ENCODE results near the gene TCTN2. TPM values are rescaled to one million over a fixed set of nuclear protein-coding genes. Genes with fewer than 3 reads are reported as not detected.

The TCTN2 gene
- total RNA-seq (2012; rRNA removed): 6.6 and 9.2 TPM in 2 replicates

GRCh38 chr12:123670882-123671728 lies at the start of gene TCTN2:
TSS of gene TCTN2 (plus strand) at chr12:123671113. CDS start at chr12:123671241, 128 bp downstream.
- H3K4me3 ChIP-seq (ENCODE audit: low read length): peak within 1 kb of the TSS; percentile 90
- H3K9ac ChIP-seq (ENCODE audit: low read depth, low read length): peak within 1 kb of the TSS; percentile 84
- peaks cover 3% of the 10 kb centered on the region for H3K36me3 ChIP-seq (ENCODE audit: insufficient read depth, low read length)
- H3K4me1 ChIP-seq (ENCODE audit: control insufficient read depth, insufficient read depth, low read length): peaks cover 8% of the 10 kb centered on the region
- H3K27me3 ChIP-seq (ENCODE audit: control insufficient read depth, insufficient read depth, low read length): no peaks in the 10 kb centered on the region
- no peaks in the 10 kb centered on the region for H3K9me3 ChIP-seq (replicated peaks; ENCODE audit: low read length)
- H3K4me2 ChIP-seq (ENCODE audit: low read length): peak within 1 kb of the TSS; percentile 88

GRCh38 chr12:123621619-123622530 lies 49.0 kb upstream of the TCTN2 start:
- Histone ChIP-seq H3K9ac (ENCODE audit: low read depth, low read length) (no peak overlapping the region), H3K36me3 (ENCODE audit: insufficient read depth, low read length) (peaks cover 68% of the 10 kb centered on the region)

GRCh38 chr12:123633379-123634141 lies 37.4 kb upstream of the TCTN2 start, which contains the start of the genes EIF2B1 and GTF2H3:
TSS of gene EIF2B1 (minus strand) at chr12:123633686. CDS start at chr12:123633557, 129 bp downstream.
TSS of gene GTF2H3 (plus strand) at chr12:123633829. CDS start at chr12:123633860, 31 bp downstream.
- no peaks in the 10 kb centered on the region for H3K9me3 ChIP-seq (replicated peaks; ENCODE audit: low read length)
- peak within 1 kb of the TSS; percentile 99 for H3K9ac ChIP-seq (ENCODE audit: low read depth, low read length)
- no peaks in the 10 kb centered on the region for H3K27me3 ChIP-seq (ENCODE audit: control insufficient read depth, insufficient read depth, low read length)
- H3K36me3 ChIP-seq (ENCODE audit: insufficient read depth, low read length): peaks cover 26% of the 10 kb centered on the region
- H3K4me3 ChIP-seq (ENCODE audit: low read length): peak within 1 kb of the TSS; percentile 91
- peak within 1 kb of the TSS; percentile 80 for H3K4me2 ChIP-seq (ENCODE audit: low read length)
- H3K4me1 ChIP-seq (ENCODE audit: control insufficient read depth, insufficient read depth, low read length): peaks cover 11% of the 10 kb centered on the region

More at GRCh38 chr12:123621619-123622530, 49.0 kb upstream of the TCTN2 start:
- Histone ChIP-seq H3K4me2 (ENCODE audit: low read length) (no peak overlapping the region), H3K27me3 (ENCODE audit: control insufficient read depth, insufficient read depth, low read length) (no peaks in the 10 kb centered on the region), H3K4me3 (ENCODE audit: low read length) (no peak overlapping the region), H3K9me3 (replicated peaks; ENCODE audit: low read length) (no peaks in the 10 kb centered on the region), H3K4me1 (ENCODE audit: control insufficient read depth, insufficient read depth, low read length) (no peaks in the 10 kb centered on the region)

GRCh38 chr12:123634142-123634561 lies 36.8 kb upstream of the TCTN2 start:
- no peaks in the 10 kb centered on the region for H3K27me3 ChIP-seq (ENCODE audit: control insufficient read depth, insufficient read depth, low read length)
- H3K9ac ChIP-seq (ENCODE audit: low read depth, low read length): peak overlapping the region; percentile 99
- no peaks in the 10 kb centered on the region for H3K9me3 ChIP-seq (replicated peaks; ENCODE audit: low read length)
- peak overlapping the region; percentile 80 for H3K4me2 ChIP-seq (ENCODE audit: low read length)
- H3K36me3 ChIP-seq (ENCODE audit: insufficient read depth, low read length): peaks cover 20% of the 10 kb centered on the region
- H3K4me3 ChIP-seq (ENCODE audit: low read length): peak overlapping the region; percentile 91
- peaks cover 11% of the 10 kb centered on the region for H3K4me1 ChIP-seq (ENCODE audit: control insufficient read depth, insufficient read depth, low read length)

- Histone ChIP-seq H3K4me3 (ENCODE audit: low read length) (no peak overlapping the region), H3K4me1 (ENCODE audit: control insufficient read depth, insufficient read depth, low read length) (no peaks in the 10 kb centered on the region), H3K4me2 (ENCODE audit: low read length) (no peak overlapping the region), H3K27me3 (ENCODE audit: control insufficient read depth, insufficient read depth, low read length) (no peaks in the 10 kb centered on the region), H3K36me3 (ENCODE audit: insufficient read depth, low read length) (peaks cover 43% of the 10 kb centered on the region), H3K9me3 (replicated peaks; ENCODE audit: low read length) (no peaks in the 10 kb centered on the region), H3K9ac (ENCODE audit: low read depth, low read length) (no peak overlapping the region)
Observed at GRCh38 chr12:123643911-123644310, 27.0 kb upstream of the TCTN2 start.

GRCh38 chr12:123645380-123645779 lies 25.5 kb upstream of the TCTN2 start:
- Histone ChIP-seq H3K4me3 (ENCODE audit: low read length) (no peak overlapping the region), H3K9me3 (replicated peaks; ENCODE audit: low read length) (no peaks in the 10 kb centered on the region), H3K4me1 (ENCODE audit: control insufficient read depth, insufficient read depth, low read length) (no peaks in the 10 kb centered on the region), H3K9ac (ENCODE audit: low read depth, low read length) (no peak overlapping the region), H3K36me3 (ENCODE audit: insufficient read depth, low read length) (peaks cover 52% of the 10 kb centered on the region), H3K27me3 (ENCODE audit: control insufficient read depth, insufficient read depth, low read length) (no peaks in the 10 kb centered on the region), H3K4me2 (ENCODE audit: low read length) (no peak overlapping the region)

GRCh38 chr12:123645878-123646277 lies 25.0 kb upstream of the TCTN2 start:
- Histone ChIP-seq H3K4me2 (ENCODE audit: low read length) (no peak overlapping the region), H3K27me3 (ENCODE audit: control insufficient read depth, insufficient read depth, low read length) (no peaks in the 10 kb centered on the region), H3K9ac (ENCODE audit: low read depth, low read length) (no peak overlapping the region), H3K4me3 (ENCODE audit: low read length) (no peak overlapping the region), H3K4me1 (ENCODE audit: control insufficient read depth, insufficient read depth, low read length) (no peaks in the 10 kb centered on the region), H3K9me3 (replicated peaks; ENCODE audit: low read length) (no peaks in the 10 kb centered on the region), H3K36me3 (ENCODE audit: insufficient read depth, low read length) (peaks cover 57% of the 10 kb centered on the region)

GRCh38 chr12:123648401-123648800 lies 22.5 kb upstream of the TCTN2 start:
- Histone ChIP-seq H3K4me2 (ENCODE audit: low read length) (no peak overlapping the region), H3K4me1 (ENCODE audit: control insufficient read depth, insufficient read depth, low read length) (no peaks in the 10 kb centered on the region), H3K27me3 (ENCODE audit: control insufficient read depth, insufficient read depth, low read length) (no peaks in the 10 kb centered on the region), H3K9me3 (replicated peaks; ENCODE audit: low read length) (no peaks in the 10 kb centered on the region), H3K4me3 (ENCODE audit: low read length) (no peak overlapping the region), H3K9ac (ENCODE audit: low read depth, low read length) (no peak overlapping the region), H3K36me3 (ENCODE audit: insufficient read depth, low read length) (peaks cover 58% of the 10 kb centered on the region)

GRCh38 chr12:123654129-123654701 lies 16.7 kb upstream of the TCTN2 start:
- Histone ChIP-seq H3K4me1 (ENCODE audit: control insufficient read depth, insufficient read depth, low read length) (peaks cover 5% of the 10 kb centered on the region), H3K4me3 (ENCODE audit: low read length) (no peak overlapping the region), H3K9ac (ENCODE audit: low read depth, low read length) (no peak overlapping the region), H3K36me3 (ENCODE audit: insufficient read depth, low read length) (peaks cover 45% of the 10 kb centered on the region), H3K4me2 (ENCODE audit: low read length) (no peak overlapping the region), H3K27me3 (ENCODE audit: control insufficient read depth, insufficient read depth, low read length) (no peaks in the 10 kb centered on the region), H3K9me3 (replicated peaks; ENCODE audit: low read length) (no peaks in the 10 kb centered on the region)

GRCh38 chr12:123655420-123655819 lies 15.5 kb upstream of the TCTN2 start:
- H3K4me3 ChIP-seq (ENCODE audit: low read length): no peak overlapping the region
- H3K9me3 ChIP-seq (replicated peaks; ENCODE audit: low read length): no peaks in the 10 kb centered on the region
- peaks cover 16% of the 10 kb centered on the region for H3K4me1 ChIP-seq (ENCODE audit: control insufficient read depth, insufficient read depth, low read length)
- no peak overlapping the region for H3K4me2 ChIP-seq (ENCODE audit: low read length)
- peaks cover 42% of the 10 kb centered on the region for H3K36me3 ChIP-seq (ENCODE audit: insufficient read depth, low read length)
- no peaks in the 10 kb centered on the region for H3K27me3 ChIP-seq (ENCODE audit: control insufficient read depth, insufficient read depth, low read length)
- H3K9ac ChIP-seq (ENCODE audit: low read depth, low read length): no peak overlapping the region

All from skeletal muscle satellite cell (primary cell).